Left ventricle myocardium superior (tissue), 1 donor: Measurements from ENCODE around the gene ZNF783. TPM values are rescaled to one million over a fixed set of nuclear protein-coding genes. Genes with fewer than 3 reads are reported as not detected.

Experiments
- ATAC-seq: fragments of 200-7000 bp; cut with Tn5 transposase; one replicate; pipeline ENCODE4 v1.9.1; 2020; ENCODE audit warnings: mild to moderate bottlenecking, moderate library complexity
- DNase-seq: peaks from one replicate; pipeline ENCODE4 v3.0.0-alpha.2; 2020
- intact Hi-C: fragments of 100-400 bp; cut with micrococcal nuclease; formaldehyde crosslinking; loops from one replicate; pipeline ENCODE4 v1.11.0; 2022
- total RNA-seq: library from RNA; stranded (reverse); fragmentation: NEBNext Ultra II Directional; extraction: Animal tissue kit (Norgen Biotek cat#: 25700); gene quantifications from one replicate; pipeline ENCODE4 v1.2.1, GENCODE V29; 2021
- donor health status: DM: no; HTN: yes; CAD: no; lungs with severe emphysema.

Gene ZNF783
- total RNA-seq, 1 donor from 2014 or later: 4.8 TPM

DNA sequence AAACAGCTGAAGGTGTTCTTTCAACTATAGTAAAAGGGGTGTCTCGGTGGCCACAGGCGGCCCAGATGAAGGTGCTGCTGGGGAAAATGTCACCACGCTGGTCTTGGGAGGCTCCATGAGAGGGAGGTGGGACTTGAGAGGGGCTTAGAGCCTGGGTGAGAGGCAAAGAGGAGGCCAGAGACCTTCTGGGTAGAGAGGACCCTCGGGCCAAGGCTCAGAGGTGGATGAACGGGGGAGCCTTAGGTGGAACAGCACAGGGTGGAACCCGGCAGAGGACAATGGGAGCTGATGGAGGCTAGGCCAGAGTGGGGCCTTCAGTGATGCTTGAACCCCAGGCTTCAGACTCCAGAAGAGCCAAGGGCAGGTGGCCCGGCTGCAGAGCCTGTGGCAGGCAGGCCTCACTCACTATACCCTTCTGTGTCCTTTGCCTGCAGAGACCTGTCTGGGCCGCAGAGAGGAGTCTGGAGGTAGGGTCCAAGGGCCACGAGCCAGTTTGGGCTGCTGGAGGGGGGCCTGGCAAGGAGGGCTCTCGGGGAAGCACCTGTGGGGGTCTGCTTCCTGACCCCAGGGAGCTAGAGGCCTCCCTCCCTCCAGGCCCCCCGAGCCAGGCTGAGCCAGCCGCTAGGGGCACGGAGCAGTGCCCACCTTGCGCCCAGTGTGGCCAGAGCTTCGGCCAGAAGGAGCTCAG, 32.1 kb downstream of the ZNF783 start:
- intact Hi-C loops: no loop called here
- no peak for ATAC-seq
- no peak for DNase-seq

DNA sequence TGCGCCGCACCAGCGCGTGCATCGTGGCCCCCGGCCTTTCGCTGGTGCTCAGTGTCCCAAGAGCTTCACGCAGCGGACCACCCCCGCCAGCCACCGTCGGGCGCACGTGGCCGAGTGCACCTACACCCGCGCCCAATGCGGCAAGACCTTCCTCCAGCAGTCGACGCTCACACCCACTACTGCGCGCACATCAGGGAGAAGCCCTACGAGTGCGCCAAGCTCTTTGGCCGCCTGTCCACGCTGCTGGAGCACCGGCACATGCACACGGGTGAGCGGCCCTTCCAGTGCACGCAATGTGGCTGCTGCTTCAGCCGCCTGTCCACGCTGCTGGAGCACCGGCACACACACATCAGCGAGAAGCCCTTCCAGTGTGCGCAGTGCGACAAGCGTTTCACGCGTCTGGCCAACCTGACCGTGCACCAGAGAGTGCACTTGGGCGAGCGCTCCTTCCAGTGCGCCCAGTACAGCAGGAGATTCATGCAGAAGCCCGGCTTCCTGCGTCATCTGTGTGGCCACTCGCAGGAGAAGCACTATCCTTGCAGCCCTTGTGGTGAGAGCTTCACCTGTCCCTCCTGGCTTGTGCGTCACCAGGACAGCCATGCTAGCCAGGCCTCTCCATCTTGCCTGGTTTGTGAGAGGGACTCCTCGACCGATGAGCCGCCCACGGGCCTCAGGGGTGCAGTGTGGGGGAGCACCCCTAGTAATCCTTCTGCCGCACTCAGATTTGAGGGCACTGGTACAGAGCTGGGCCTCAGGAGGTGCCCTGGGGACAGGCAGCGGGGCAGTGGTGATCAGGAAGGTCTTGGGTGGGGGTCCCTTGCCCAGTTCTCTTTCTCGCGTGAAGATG, 32.9 kb downstream of the ZNF783 start:
- intact Hi-C loops: no loop called here
- no peak for DNase-seq
- no peak for ATAC-seq

DNA sequence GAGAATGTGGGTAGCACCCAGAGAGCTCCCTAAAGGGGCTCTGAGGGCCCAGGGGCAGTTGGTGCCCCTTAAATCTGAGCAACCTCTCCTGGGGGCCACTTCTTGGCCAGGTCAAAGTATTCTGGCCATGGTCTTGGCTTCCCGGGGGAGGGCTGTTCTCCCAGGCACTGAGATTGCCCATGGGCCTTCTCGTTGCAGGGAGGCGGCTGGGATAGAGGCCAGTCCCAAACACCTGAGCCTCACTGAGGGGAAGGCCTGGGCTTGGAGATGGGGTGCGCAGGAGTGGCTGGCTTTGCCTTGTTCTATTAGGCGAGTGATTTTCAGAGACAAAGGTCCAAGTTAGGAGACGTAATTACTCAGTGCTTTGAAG, 33.5 kb downstream of the ZNF783 start:
- intact Hi-C loops: no loop called here
- ATAC-seq (no peak), DNase-seq (no peak)

DNA sequence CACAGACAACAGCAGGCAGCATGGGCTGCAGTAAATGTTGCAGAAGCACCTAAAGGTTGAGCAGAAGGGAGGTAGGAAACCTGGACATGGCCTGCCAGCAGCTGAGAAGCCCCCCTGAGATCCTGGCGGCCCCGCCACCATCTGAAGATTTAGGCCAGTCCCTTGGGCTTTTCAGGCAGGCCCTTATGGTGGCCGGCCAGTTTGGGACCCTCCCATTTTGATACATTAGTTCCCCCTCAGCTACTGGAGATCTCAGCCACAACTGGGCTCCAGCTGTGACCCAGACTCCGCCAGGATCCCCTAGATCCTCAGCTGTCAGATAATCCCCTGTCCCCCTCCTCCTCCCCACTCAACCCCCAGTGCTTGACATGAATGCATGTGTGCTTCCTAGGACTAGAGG, 34.4 kb downstream of the ZNF783 start:
- ATAC-seq: no peak
- no peak for DNase-seq
- intact Hi-C loops: no loop called here

DNA sequence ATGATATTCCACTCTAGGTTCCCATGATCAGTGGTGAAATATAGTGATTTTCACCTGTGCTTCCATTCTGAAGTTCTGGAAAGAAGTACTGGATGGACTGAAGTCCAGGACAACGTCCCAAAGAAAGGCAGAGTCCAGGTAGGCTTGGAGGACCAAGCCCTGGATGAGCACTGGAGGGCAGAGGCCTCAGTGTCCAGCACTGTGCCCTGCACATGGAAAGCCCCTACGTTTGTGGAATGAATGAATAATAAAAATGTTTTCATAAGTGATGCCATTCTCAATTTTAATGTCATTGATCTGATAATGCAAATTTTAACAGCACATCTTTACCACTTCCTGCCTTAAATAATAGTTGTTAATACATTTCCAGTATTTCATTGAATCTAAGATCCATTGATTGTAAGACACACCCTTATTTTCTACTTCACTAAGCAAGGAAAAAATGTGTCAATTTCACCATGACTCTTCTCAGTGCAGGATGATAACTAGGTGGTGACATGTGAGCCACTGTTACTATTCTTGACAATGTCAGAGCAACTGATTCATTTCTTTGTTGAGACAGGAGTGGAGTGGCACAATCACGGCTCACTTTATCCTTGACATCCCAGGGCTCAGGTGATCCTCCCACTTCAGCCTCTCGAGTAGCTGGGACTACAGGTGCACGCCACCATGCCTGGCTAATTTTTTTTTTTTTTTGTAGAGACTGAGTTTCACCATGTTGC, 35.2 kb downstream of the ZNF783 start:
- ATAC-seq (no peak), DNase-seq (no peak)
- intact Hi-C loops: no loop called here

DNA sequence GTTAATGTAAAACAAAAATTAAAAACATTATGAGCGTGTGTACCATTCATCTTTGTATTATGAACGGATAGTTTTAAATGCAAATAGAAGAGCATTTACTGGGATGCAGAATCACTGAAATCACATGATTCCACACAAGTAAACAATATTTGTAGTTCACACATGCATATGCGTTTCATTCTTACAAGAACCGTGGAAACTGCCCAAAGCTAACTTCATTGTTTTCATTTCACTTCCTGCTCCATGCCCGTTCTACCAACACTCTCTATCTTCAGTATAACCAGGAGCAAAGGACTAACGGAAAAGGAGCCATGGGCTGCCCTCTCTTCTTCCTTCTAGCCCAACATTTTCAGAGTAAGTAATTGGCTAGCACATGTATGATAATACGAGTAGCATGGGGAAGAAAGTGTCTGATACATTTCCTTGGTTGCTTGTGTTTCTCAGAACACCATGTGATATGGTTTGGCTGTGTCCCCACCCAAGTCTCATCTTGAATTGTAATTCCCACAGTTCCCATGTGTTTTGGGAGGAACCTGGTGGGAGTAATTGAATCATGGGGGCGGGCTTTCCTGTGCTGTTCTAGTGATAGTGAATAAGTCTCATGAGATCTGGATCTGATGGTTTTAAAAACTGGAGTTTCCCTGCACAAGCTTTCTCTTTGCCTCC, 38.8 kb downstream of the ZNF783 start:
- no peak for ATAC-seq
- intact Hi-C loops: no loop called here
- DNase-seq: no peak

DNA sequence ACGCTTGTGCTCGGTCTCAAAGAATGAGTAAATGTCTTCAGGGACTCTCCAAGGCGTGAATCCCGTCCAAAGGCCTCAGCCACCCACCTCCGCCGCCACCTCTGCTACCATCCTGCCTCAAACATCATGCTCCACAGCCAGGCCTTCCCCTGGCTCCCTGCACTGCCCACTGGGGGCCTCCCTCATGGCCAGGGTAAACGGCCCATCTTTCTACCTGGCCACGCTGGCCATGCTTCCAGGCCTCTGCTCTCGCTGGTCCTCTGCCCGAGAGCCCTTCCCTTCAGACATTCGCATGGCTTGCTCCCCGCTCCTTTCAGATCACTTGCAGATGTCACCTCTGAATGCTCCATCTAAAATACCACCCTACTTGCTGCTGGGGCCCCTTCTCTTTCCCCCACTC, 40.2 kb downstream of the ZNF783 start:
- no peak for DNase-seq
- no peak for ATAC-seq
- intact Hi-C loops: no loop called here

DNA sequence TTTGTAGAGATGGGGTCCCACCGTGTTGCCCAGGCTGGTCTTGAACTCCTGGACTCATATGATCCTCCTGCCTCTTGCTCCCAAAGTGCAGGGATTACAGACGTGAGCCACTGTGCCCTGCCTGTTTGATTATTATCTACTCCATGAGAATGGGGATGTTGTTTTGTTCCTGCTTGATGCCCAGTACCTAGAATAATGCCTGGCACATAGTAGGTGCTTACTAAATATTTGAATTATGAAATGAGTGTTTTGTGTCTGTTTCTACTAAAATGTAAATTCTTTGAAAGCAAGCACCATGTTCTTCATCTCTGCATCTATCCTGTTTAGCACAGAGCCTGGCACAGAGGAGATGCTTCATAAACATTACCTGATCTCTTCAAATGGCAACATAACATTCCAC, 40.9 kb downstream of the ZNF783 start:
- intact Hi-C loops: no loop called here
- ATAC-seq (no peak), DNase-seq (no peak)

DNA sequence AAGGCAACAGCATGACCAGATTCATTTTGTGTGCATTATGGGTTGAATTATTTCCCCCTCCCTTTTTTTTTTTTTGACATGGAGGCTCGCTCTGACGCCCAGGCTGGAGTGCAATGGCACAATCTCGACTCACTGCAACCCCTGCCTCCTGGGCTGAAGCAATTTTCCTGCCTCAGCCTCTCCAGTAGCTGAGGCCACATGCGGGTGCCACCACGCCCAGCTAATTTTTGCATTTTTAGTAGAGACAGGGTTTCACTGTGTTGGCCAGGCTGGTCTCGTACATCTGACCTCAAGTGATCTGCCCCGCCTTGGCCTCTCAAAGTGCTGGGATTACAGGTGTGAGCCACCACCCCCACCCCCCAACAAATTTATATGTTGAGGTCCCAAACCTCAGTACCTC, 42.0 kb downstream of the ZNF783 start:
- DNase-seq (no peak), ATAC-seq (no peak)
- intact Hi-C loops: no loop called here

DNA sequence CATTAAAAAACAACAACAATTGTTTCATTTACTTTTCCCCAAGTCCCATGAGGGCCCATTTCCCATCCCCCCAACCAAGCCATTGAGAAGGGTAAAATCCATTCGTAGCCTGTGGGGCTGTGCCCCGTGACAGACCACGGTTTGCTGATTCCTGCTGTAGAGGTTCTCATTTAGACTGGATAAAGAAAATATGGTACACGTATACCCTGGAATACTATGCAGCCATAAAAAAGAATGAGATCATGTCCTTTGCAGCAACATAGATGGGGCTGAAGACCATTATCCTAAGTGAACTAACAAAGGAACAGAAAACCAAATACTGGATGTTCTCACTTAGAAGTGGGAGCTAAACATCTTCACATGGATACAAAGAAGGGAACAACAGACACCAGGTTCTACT, 44.9 kb downstream of the ZNF783 start:
- ATAC-seq (no peak), DNase-seq (no peak)
- intact Hi-C loops: no loop called here

DNA sequence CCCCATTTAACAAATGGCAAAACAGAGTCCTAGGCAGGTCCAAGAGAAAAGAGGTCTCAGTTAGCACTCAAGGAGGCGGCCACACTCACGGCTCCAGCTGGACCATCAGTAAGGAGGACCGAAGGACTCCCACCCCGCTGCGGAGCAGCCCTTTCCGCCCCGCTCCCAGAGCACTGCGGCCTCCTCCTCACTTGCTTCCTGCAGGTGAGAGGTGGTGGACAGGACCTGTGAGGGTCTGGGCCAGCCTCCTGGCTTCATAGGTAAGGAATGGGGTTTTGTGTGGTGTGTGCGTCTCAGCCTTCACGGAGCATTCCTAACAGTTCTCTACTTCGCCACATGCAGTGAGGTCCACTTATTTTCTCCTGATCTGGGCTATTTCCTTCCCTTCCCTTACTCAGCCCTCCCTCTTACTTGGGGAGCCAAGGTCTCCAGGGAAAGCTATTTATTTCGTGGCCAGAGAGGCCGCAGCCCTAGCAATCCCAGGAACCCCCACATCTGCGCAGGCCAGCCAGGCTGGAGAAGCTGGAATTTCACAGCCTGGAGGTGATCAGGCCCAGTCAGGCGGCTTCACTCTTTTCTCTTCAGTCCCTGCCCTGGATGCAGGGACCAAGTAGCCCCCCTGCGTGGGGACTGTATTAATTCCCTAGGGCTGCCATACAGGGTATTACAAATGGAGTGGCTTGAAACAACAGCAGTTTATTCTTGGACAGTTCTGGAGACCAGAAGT, 45.9 kb downstream of the ZNF783 start:
- ATAC-seq: no peak
- intact Hi-C loops: no loop called here
- DNase-seq: no peak

DNA sequence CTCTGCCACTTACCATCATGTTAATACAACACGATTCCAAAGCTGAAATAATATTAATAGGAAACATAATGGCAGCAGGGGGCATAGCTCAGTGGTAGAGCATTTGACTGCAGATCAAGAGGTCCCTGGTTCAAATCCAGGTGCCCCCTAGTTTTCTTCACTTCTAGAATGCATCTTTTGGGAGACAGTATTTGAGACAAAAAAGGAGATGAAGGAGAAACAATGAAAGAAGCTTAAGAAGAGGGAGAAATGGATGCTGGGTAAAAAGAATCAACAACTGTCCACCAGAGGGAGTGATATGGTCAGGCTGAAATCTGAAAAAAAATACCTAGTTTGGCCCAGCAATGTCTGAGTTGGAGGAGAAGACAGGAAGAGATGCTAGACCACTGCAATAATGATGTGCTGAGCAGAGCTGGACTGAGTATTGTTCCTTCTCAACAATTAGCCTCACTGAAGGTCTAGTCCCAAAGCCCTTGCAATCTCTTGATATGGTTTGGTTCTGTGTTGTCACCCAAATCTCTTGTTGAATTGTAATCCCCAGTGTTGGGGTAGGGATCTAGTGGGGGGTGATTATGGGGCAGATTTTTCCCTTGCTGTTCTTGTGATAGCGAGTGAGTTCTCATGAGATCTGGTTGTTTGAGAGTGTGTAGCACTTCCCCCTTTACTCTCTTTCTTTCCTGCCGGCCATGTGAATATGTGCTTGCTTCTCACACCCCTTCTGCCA, 48.3 kb downstream of the ZNF783 start:
- ATAC-seq (no peak), DNase-seq (no peak)
- intact Hi-C loops: no loop called here

DNA sequence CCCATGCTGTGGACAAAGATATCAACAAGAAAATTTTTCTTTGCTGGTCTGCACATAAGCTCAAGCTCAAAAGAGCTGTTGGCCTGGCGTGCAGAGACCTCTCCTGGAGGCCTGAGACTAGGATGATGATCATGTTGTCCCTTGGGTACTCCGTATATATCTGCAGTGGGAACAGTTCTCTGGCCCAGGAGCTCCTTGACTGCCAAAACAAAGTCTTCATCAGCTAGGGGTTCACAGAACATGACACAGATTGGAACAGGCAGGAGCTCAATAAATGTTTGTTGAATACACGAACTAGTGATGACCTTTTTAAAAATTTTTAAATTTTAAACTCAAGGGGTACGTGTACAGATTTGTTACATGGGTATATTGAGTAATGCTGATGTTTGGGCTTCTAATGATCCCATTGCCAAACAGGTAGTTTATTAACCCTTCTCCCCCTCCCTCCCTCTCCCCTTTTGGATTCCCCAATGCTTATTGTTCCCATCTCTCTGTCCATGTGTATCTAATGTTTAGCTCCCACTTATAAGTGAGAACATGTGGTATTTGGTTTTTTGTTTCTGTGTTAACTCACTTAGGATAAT, 49.1 kb downstream of the ZNF783 start:
- DNase-seq: no peak
- no peak for ATAC-seq
- intact Hi-C loops: no loop called here

DNA sequence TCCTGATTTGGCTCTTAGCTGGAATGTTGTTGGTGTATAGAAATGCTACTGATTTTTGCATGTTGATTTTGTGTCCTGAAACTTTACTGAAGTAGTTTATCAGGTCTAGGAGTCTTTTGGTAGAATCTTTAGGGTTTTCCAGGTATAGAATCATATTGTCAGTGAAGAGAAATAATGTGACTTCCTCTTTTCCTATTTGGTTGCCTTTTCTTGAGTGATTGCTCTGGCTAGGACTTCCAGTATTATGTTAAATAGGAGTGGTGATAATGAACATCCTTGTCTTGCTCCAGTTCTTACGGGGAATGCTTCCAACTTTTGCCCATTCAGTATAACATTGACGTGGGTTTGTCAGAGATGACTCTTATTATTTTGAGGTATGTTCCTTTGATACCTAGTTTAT, 52.0 kb downstream of the ZNF783 start:
- no peak for ATAC-seq
- DNase-seq: no peak
- intact Hi-C loops: no loop called here

DNA sequence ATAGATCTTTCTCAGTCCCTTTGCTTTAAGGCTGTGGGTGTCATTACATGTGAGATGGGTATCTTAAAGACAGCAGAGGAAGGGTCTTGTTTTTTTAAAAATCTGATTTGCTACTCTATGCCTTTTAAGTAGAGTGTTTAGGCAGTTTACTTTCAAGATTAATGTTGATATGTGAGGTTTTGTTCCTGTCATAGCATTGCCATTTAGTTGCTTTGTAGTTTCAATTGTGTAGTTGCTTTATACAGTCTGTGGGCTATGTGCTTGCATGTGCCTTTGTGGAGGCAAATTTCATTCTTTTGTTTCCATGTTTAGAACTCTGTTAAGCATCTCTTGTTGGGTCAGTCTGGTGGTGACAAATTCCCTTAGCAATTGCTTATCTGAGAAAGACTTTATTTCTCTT, 54.6 kb downstream of the ZNF783 start:
- intact Hi-C loops: no loop called here
- DNase-seq (no peak), ATAC-seq (no peak)

DNA sequence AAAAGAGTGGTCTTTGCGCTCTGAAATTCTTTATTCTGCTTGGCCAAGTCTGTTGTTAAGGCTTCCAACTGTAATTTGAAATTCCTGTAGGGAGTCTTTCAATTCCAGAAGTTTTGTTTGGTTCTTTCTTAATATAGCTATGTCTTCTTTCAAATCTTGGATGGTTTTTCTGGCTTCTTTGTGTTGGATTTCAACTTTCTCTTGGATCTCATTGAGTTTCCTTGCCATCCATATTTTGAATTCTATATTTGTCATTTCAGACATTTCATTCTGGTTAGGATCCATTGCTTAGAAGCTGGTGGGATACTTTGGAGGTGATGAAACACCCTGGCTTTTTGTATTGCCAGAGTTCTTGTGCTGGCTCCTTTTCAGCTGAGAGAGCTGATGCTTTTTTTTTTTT, 55.5 kb downstream of the ZNF783 start:
- ATAC-seq (no peak), DNase-seq (no peak)
- intact Hi-C loops: no loop called here

DNA sequence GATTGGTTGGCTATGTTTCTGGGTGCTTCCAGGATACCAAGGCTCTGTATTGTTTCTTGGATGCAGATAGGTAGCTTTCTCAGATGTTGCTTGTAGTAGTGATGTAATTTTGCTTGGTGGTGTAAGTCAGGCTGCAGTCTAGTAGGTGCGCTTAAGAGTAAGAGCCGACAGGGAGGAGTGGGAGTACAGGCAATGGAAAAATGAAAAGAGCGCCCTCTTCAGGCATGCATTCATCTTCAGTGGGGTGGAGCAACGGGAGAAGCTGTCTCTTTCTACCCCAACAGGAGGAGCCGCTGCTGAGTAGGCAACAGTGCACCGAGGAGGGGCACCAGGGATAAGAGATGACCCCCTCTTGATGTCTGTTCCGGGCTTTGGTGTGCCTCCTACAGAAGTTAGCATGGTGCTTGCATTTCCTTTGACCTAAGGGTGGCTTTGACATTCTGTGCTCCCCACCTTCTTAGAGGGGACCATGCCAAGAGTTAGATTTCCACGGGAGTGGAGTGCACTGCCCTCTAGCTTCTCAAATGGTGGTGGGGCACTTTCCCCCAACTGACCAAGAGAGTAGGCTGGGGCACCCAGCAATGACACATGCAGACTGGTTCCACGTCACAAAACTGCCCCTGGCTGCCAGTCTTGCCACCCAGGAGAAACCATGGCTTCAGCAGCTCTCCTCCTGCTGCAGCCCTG, 56.1 kb downstream of the ZNF783 start:
- ATAC-seq (no peak), DNase-seq (no peak)
- intact Hi-C loops: no loop called here

DNA sequence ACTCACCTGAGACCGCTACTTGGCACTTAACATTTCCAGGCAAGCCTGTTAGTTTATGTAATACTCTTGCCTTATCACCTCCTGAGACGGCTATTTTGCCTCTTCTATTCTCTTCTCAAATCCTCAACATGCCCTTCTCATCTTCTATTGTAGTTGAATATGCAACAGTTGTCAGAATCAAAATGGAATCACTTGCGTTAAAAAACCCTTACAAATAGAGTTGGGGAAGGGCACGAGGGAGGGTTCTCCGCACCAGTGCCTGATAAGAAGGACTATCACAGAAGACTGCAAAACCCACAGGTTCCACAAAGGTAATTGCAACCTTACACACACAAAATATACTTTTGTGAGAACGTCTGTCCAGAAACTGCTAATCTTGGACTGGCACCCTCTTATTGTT, 57.4 kb downstream of the ZNF783 start:
- intact Hi-C loops: no loop called here
- ATAC-seq (no peak), DNase-seq (no peak)
